ENCODE results near the gene BUD31.

DNA sequence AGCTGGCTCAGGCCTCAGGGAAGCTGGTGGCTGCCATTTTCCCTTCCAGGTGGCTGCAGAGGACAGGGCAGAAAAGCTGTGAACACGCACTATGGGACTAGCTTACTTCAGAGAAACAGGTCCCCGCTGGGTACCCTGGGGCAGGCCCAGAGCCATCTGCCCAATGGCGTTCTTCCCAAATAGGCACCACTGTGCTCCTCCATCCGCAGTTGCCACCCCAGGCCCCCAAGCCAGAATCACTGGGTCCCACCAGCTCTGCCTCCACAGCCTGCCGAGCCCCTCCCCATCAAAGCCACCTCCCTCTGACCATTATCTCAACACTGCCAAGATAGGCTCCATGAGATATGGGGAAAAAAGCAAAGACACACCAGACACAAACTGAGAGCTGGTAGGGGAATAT lies 11.4 kb downstream of the BUD31 start:
- no peak for TF ChIP-seq EP300 (IDR thresholded peaks at IDR 0.05)
- TF ChIP-seq CTCF (IDR thresholded peaks at IDR 0.05) = no peak
